Measurements from ENCODE around the gene MCUB. TPM values are rescaled to one million over a fixed set of nuclear protein-coding genes. Genes with fewer than 3 reads are reported as not detected.
A peak's percentile ranks its signal among the peaks of the same experiment; 100 is the strongest.
"Not testable (repeated sequence)": the region's sequence is repeated elsewhere in the genome, so short reads cannot be mapped to it uniquely, and the experiment has no call there.

The MCUB gene
- total RNA-seq, 2 experiments from 2014 or later = 62.3 to 65.3 TPM

GRCh38 chr4:109589119-109589518 is 29.1 kb downstream of the MCUB start:
- DNase-seq (no peak), ATAC-seq (no peak)
- ChIA-PET CTCF (interaction anchor here (0.6 to 1.8 kb wide), 3 partner anchors 10 to 156 kb away, joined by 3 to 7 read pairs (median 6); partner anchors contain the start of gene SEC24B), POLR2A (interaction anchor here (0.7 to 1.6 kb wide), 3 partner anchors 12 to 29 kb away, joined by 3 to 10 read pairs (median 3); partner anchors contain the start of gene MCUB)
- intact Hi-C loops (cut with micrococcal nuclease) = no loop called here
- H3K27ac Mint-ChIP-seq = peak overlapping the region; percentile 86
- peaks cover 5% of the 10 kb centered on the region for H3K9me3 Mint-ChIP-seq
- TF ChIP-seq, protein P1, sequence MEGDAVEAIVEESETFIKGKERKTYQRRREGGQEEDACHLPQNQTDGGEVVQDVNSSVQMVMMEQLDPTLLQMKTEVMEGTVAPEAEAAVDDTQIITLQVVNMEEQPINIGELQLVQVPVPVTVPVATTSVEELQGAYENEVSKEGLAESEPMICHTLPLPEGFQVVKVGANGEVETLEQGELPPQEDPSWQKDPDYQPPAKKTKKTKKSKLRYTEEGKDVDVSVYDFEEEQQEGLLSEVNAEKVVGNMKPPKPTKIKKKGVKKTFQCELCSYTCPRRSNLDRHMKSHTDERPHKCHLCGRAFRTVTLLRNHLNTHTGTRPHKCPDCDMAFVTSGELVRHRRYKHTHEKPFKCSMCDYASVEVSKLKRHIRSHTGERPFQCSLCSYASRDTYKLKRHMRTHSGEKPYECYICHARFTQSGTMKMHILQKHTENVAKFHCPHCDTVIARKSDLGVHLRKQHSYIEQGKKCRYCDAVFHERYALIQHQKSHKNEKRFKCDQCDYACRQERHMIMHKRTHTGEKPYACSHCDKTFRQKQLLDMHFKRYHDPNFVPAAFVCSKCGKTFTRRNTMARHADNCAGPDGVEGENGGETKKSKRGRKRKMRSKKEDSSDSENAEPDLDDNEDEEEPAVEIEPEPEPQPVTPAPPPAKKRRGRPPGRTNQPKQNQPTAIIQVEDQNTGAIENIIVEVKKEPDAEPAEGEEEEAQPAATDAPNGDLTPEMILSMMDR (IDR thresholded peaks at IDR 0.05) = no peak
- peaks cover 35% of the 10 kb centered on the region for H3K36me3 Mint-ChIP-seq (ENCODE audit: low read depth)
- peaks cover 65% of the 10 kb centered on the region for H3K4me1 Mint-ChIP-seq (ENCODE audit: low read depth)
- H3K27me3 Mint-ChIP-seq = no peaks in the 10 kb centered on the region
- H3K4me3 Mint-ChIP-seq = no peak overlapping the region

DNA sequence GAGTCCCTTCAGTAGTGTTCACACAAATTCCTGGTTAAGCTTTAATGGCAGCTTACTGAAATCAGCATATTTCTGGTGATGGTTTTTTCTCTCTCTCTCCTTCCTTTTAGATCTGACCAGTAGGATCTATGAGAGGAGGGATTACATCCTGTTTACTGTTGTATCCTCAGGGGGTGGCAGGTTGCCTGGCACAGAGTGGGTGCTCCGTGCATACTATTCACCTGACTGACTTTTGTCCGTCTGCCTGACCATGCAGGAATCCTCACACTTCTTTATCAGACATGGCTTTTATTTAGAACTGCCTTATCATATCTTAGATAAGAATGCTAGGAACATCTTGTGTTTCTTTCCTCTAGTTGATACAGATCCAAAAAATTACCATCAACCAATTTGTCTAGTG is 29.6 kb downstream of the MCUB start:
- H3K9me3 Mint-ChIP-seq = peaks cover 4% of the 10 kb centered on the region
- DNase-seq = no peak
- ChIA-PET POLR2A (interaction anchor here (1.0 kb wide), 1 partner anchor 25 kb away, joined by 3 read pairs; no protein-coding TSS in a partner anchor), CTCF (interaction anchor here (1.1 kb wide), 1 partner anchor 9 kb away, joined by 4 read pairs; no protein-coding TSS in a partner anchor)
- peak overlapping the region; percentile 86 for H3K27ac Mint-ChIP-seq
- H3K27me3 Mint-ChIP-seq = no peaks in the 10 kb centered on the region
- ATAC-seq = no peak
- no peak overlapping the region for H3K4me3 Mint-ChIP-seq
- peaks cover 61% of the 10 kb centered on the region for H3K4me1 Mint-ChIP-seq (ENCODE audit: low read depth)
- intact Hi-C loops (cut with micrococcal nuclease) = no loop called here
- TF ChIP-seq, protein P1 (IDR thresholded peaks at IDR 0.05) = no peak
- H3K36me3 Mint-ChIP-seq (ENCODE audit: low read depth) = peaks cover 32% of the 10 kb centered on the region

DNA sequence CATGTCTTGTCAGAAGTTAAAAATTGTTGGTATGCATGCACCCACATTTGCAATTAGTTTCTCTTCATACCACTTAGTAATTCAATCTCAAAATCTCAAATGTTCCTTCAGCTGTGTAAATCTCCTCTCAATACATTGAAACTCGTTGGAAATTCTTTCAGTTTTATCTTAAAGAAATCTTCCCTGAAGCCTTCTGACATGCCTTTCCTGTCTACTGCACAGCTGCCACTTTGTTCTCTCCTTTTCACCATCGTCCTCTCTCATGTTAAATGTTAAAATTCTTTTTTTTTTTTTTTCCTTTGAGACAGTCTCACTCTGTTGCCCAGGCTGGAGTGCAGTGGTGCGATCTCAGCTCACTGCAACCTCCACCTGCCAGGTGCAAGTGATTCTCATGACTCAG is 30.9 kb downstream of the MCUB start:
- Mint-ChIP-seq H3K4me1 (ENCODE audit: low read depth) (peaks cover 50% of the 10 kb centered on the region), H3K9me3 (peaks cover 2% of the 10 kb centered on the region), H3K36me3 (ENCODE audit: low read depth) (peaks cover 21% of the 10 kb centered on the region), H3K4me3 (no peak overlapping the region), H3K27me3 (no peaks in the 10 kb centered on the region), H3K27ac (peak overlapping the region; percentile 43)
- no peak for ATAC-seq
- DNase-seq = no peak
- POLR2A ChIA-PET = no interaction called here
- TF ChIP-seq, protein P1 (IDR thresholded peaks at IDR 0.05) = no peak
- intact Hi-C loops (cut with micrococcal nuclease) = no loop called here
- CTCF ChIA-PET = no interaction called here

DNA sequence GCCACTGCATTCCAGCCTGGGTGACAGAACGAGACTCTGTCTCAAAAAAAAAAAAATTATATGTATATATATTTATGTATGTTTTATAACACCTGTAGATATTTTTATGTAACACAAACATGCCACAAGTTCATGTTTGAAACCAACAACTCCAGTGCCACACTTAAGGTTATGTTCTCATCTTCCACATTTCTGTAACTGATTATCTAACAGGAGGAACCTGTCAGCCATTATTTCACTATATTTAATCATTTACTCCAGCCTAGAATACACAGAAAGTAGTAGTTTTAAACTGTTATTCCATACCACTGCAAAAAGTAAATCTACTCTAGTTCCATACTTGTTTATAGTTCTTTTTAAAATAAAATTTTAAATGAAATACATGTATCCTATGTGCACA is 32.3 kb downstream of the MCUB start:
- Mint-ChIP-seq H3K4me1 (ENCODE audit: low read depth) (peaks cover 46% of the 10 kb centered on the region), H3K27ac (peak overlapping the region; percentile 55), H3K9me3 (no peaks in the 10 kb centered on the region), H3K27me3 (no peaks in the 10 kb centered on the region), H3K36me3 (ENCODE audit: low read depth) (peaks cover 12% of the 10 kb centered on the region), H3K4me3 (no peak overlapping the region)
- ChIA-PET CTCF (no interaction called here), POLR2A (interaction anchor here (0.7 kb wide), 1 partner anchor 754 kb away, joined by 3 read pairs; no protein-coding TSS in a partner anchor)
- DNase-seq = no peak
- intact Hi-C loops (cut with micrococcal nuclease) = no loop called here
- TF ChIP-seq, protein P1 (IDR thresholded peaks at IDR 0.05) = no peak
- no peak for ATAC-seq

- ATAC-seq, POLR2A ChIA-PET: not testable (repeated sequence)
These were observed 35.1 kb downstream of the MCUB start for GRCh38 chr4:109595123-109595522.

DNA sequence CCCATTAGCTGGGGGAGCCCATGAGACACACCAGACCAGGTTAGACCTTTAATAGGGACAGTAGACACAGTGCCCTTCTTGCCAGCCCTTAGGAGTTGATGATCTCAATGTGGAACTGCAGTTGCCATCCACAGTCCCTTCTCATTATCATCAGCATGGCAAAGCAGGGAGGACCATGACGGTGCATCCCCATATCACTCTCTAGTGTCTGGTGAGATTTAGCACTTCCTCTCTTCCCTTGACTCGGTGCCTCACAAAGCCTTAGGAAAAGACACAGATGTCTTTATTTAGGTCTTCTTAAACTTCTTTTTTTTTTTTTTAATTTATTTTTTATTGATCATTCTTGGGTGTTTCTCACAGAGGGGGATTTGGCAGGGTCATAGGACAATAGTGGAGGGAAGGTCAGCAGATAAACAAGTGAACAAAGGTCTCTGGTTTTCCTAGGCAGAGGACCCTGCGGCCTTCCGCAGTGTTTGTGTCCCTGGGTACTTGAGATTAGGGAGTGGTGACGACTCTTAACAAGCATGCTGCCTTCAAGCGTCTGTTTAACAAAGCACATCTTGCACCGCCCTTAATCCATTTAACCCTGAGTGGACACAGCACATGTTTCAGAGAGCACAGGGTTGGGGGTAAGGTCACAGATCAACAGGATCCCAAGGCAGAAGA is 36.5 kb downstream of the MCUB start:
- not testable (repeated sequence) for H3K27ac Mint-ChIP-seq
- peaks cover 31% of the 10 kb centered on the region for H3K4me1 Mint-ChIP-seq (ENCODE audit: low read depth)

More at GRCh38 chr4:109595123-109595522, 35.1 kb downstream of the MCUB start:
- H3K36me3 Mint-ChIP-seq (ENCODE audit: low read depth) = peaks cover 21% of the 10 kb centered on the region
- peaks cover 36% of the 10 kb centered on the region for H3K4me1 Mint-ChIP-seq (ENCODE audit: low read depth)
- H3K27me3 Mint-ChIP-seq; intact Hi-C loops (cut with micrococcal nuclease); CTCF ChIA-PET; H3K4me3 Mint-ChIP-seq; H3K27ac Mint-ChIP-seq; DNase-seq; H3K9me3 Mint-ChIP-seq: not testable (repeated sequence)

More for the DNA sequence above, 36.5 kb downstream of the MCUB start:
- H3K9me3 Mint-ChIP-seq; CTCF ChIA-PET; intact Hi-C loops (cut with micrococcal nuclease); ATAC-seq; POLR2A ChIA-PET; H3K27me3 Mint-ChIP-seq; H3K4me3 Mint-ChIP-seq; DNase-seq: not testable (repeated sequence)
- peaks cover 18% of the 10 kb centered on the region for H3K36me3 Mint-ChIP-seq (ENCODE audit: low read depth)
